NB4 (cell line): ENCODE measurements around the gene THG1L.
"Not testable (repeated sequence)": the region's sequence is repeated elsewhere in the genome, so short reads cannot be mapped to it uniquely, and the experiment has no call there.

Experiments
- CTCF ChIP-seq: IDR thresholded peaks from one replicate; pipeline ENCODE4 v1.5.1; 2012; ENCODE audit warnings: low read depth, low read length
- MYC ChIP-seq: IDR thresholded peaks from 2 replicates; pipeline ENCODE4 v1.6.1; 2011; ENCODE audit warnings: low read depth, low read length
- POLR2A ChIP-seq: IDR thresholded peaks from 2 replicates; pipeline ENCODE4 v1.6.1; 2011; ENCODE audit warnings: mild to moderate bottlenecking; ENCODE audit not compliant: insufficient read length; ENCODE audit errors: extremely low read depth

GRCh38 chr5:157696154-157696553, 35.1 kb upstream of the THG1L start:
- not testable (repeated sequence) for TF ChIP-seq CTCF, MYC, POLR2A
